GM18526 (cell line): Measurements from ENCODE around the gene RPL9.
A peak's percentile ranks its signal among the peaks of the same experiment; 100 is the strongest.

Source experiments
- POLR2A ChIP-seq: IDR thresholded peaks from 3 replicates; pipeline ENCODE4 v1.6.1; 2011; ENCODE audit not compliant: insufficient read length; ENCODE audit errors: extremely low read depth

Gene RPL9

GRCh38 chr4:39458505-39459300, at the start of gene RPL9, which contains the start of gene LIAS:
Gene RPL9, minus strand, starts transcription at chr4:39458922. Its CDS starts 483 bp downstream, at chr4:39458439.
Gene LIAS, plus strand, starts transcription at chr4:39459056. Its CDS starts 62 bp downstream, at chr4:39459118.
- peak; percentile 98 for TF ChIP-seq POLR2A

GRCh38 chr4:39505581-39505980, 46.9 kb upstream of the RPL9 start:
- no peak for TF ChIP-seq POLR2A

GRCh38 chr4:39504538-39504937, 45.8 kb upstream of the RPL9 start:
- no peak for TF ChIP-seq POLR2A

GRCh38 chr4:39502019-39502663, 43.4 kb upstream of the RPL9 start:
- TF ChIP-seq POLR2A: no peak

GRCh38 chr4:39498727-39499020, 40.0 kb upstream of the RPL9 start:
- no peak for TF ChIP-seq POLR2A

- TF ChIP-seq POLR2A: no peak
These were observed 39.4 kb upstream of the RPL9 start for GRCh38 chr4:39497909-39498726.

GRCh38 chr4:39495446-39496213, 36.9 kb upstream of the RPL9 start:
- TF ChIP-seq POLR2A: no peak

GRCh38 chr4:39494354-39494753, 35.6 kb upstream of the RPL9 start:
- no peak for TF ChIP-seq POLR2A

- TF ChIP-seq POLR2A: no peak
These were observed 31.6 kb upstream of the RPL9 start for GRCh38 chr4:39490322-39490721.

GRCh38 chr4:39486221-39486804, 27.6 kb upstream of the RPL9 start:
- TF ChIP-seq POLR2A: no peak

- TF ChIP-seq POLR2A: no peak
These were observed 26.0 kb upstream of the RPL9 start for GRCh38 chr4:39484582-39485272.

GRCh38 chr4:39480902-39481695, 22.4 kb upstream of the RPL9 start:
- no peak for TF ChIP-seq POLR2A

- no peak for TF ChIP-seq POLR2A
These were observed 21.5 kb upstream of the RPL9 start for GRCh38 chr4:39480251-39480650.
